GM12875 (cell line): ENCODE data around the gene FOXS1.

Experiments
- H3K4me3 ChIP-seq: one replicate; pipeline ENCODE4 v1.5.1; 2011; ENCODE audit warnings: low read depth, low read length, control low read depth
- CTCF ChIP-seq: IDR thresholded peaks from 2 replicates; pipeline ENCODE4 v1.5.1; 2011; ENCODE audit warnings: low read depth, mild to moderate bottlenecking, control low read depth, inconsistent platforms, low read length, moderate library complexity, borderline replicate concordance; ENCODE audit not compliant: insufficient read depth

Gene FOXS1

DNA sequence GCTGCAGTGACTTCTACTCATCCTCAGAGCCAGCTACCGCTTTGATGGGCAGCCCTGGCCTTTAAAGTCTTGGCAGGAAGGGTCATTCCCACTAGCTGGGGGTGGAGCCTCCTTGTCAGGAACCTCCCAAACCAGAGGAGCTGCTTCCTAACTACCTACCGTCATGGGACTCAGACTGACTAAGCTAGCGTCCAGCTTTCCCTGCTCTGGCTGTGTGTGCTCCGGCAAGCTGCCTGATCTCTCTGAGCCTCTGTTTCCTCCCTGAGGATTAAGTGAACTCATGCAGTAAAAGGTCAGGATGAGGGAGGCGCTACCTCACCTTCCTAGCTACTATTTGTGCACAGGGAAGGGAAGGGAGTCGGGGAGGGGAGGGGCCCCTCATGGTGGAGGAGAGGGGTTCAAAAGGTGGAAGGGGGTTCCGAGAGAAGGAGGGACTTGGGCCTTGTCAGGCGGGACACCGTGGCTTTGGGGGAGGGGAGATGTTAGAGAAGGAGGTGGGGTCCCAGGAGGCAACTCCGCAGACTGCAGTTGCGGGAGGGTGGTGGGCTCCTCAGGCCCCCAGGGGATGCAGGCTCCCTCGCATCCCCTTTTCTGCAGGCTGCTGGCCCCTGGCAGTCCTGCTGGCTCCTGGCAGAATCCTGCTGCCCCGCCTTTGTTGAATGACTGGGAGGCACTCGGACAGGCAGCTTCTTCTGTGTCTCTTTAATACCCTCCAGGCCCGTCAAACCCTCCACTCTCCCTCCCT, 15.2 kb upstream of the FOXS1 start:
- no peak for TF ChIP-seq CTCF
- no peak overlapping the region for H3K4me3 ChIP-seq

DNA sequence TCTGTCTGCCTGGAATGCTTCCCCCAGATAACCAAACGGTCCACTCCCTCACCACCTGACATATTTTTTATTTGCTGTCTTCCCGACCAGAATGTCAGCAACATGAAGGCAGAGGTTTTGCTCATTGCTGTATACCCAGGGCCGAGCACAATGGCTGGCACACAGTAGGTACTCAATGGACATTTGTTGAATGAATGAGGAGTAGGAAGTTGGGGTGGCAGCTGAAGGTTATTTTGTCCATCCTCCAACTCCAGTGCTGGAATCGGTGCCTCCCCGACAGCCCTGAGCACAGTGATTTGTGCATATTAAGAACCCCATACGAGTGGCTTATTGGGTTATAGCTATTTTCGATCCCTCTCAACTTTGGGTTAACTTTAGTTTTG, 14.6 kb upstream of the FOXS1 start:
- TF ChIP-seq CTCF: no peak
- H3K4me3 ChIP-seq: no peak overlapping the region

DNA sequence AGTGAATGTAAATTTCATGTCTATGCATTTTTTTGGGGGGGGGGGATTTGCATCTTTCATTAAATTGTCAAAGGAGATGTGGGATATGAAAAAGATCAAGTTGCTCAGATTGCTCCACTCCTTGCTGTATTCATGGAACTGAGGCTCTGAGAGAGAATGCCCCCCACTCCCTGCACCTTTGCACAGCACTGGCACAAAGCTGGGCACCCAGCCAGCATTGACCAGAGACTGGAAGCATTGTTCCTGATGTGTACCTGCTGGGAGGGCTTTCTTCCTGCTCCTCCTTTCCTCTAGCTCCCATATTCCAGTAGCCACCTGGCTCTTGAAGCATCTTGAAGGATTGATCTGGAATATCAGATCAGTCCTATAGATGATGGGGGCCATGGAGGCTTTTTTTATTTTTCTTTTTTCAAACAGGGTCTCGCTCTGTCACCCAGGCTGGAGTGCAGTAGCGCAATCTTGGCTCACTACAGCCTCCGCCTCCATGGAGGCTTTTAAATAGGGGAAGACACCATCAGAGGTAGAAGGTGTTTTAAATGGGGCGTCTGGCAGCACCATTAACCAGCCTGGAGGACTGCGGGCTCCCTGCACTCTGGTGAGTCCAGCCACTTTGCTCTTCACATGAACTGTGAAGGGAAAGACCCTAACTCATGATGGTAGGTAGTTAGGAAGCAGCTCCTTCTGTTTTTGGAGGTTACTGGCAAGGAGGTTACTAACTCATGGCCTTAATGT, 14.0 kb upstream of the FOXS1 start:
- TF ChIP-seq CTCF: no peak

GRCh38 chr20:31858760-31859083, 13.3 kb upstream of the FOXS1 start:
- TF ChIP-seq CTCF: no peak
- H3K4me3 ChIP-seq: no peak overlapping the region

More for the DNA sequence above, 14.0 kb upstream of the FOXS1 start:
- H3K4me3 ChIP-seq: no peak overlapping the region

- no peak overlapping the region for H3K4me3 ChIP-seq
- TF ChIP-seq CTCF: no peak
These were observed 12.7 kb upstream of the FOXS1 start for GRCh38 chr20:31857861-31858759.

GRCh38 chr20:31856516-31856915, 11.1 kb upstream of the FOXS1 start:
- H3K4me3 ChIP-seq: no peak overlapping the region
- no peak for TF ChIP-seq CTCF
